GM12878 (cell line): ENCODE results near the gene NECAB2. TPM values are rescaled to one million over a fixed set of nuclear protein-coding genes. Genes with fewer than 3 reads are reported as not detected.

Source experiments
- ATAC-seq: fragments of 200-7000 bp; cut with Tn5 transposase; 3 replicates; pipeline ENCODE4 v1.9.1; 2020; ENCODE audit warnings: mild to moderate bottlenecking, moderate library complexity
- BruUV-seq: library from RNA; stranded (reverse); fragments of 400-500 nt; replicated peaks from 2 replicates; lab custom pipeline; 2021; lab: Mats Ljungman, UMichigan
- CTCF ChIA-PET: fragments of 300-600 bp; sonication (Branson Sonifier 250); formaldehyde crosslinking; extraction: SDS; loops from one replicate; lab custom pipeline; 2021; ENCODE audit warnings: inconsistent platforms; lab: Yijun Ruan, JAX
- POLR2A ChIA-PET: fragments of 350-600 bp; formaldehyde crosslinking; extraction: SDS; loops from one replicate; lab custom pipeline; 2021; ENCODE audit warnings: inconsistent platforms; lab: Charles Lee
- RAD21 ChIA-PET: fragments of 300-600 bp; sonication (Branson Sonifier 250); formaldehyde crosslinking; loops from one replicate; lab custom pipeline; 2023; ENCODE audit warnings: antibody characterized with exemption; ENCODE audit not compliant: unreplicated experiment; lab: Charles Lee
- SMC1A ChIA-PET: fragments of 300-600 bp; sonication (Branson Sonifier 250); formaldehyde crosslinking; loops from one replicate; lab custom pipeline; 2023; ENCODE audit not compliant: unreplicated experiment, uncharacterized antibody; lab: Charles Lee
- DNase-seq: peaks from one replicate; pipeline ENCODE4 v3.0.0-alpha.2; 2011; ENCODE audit warnings: low read depth, low spot score
- FAIRE-seq: peaks from 3 replicates; lab custom pipeline; 2011; peaks lifted over from hg19 to GRCh38; lab: Jason Lieb, UNC
- H2AFZ ChIP-seq: 2 replicates; pipeline ENCODE4 v1.6.0; 2011; ENCODE audit warnings: low read depth, low read length, control low read depth; ENCODE audit not compliant: control insufficient read depth
- H3K27ac ChIP-seq: 2 replicates; pipeline ENCODE4 v1.5.1; 2011; ENCODE audit warnings: control low read depth; ENCODE audit not compliant: control insufficient read depth, insufficient read depth
- H3K27me3 ChIP-seq, 2 experiments: replicated peaks in 1 of 2; 2 replicates each; pipeline versions ENCODE4 v1.6.0 to v1.6.1; 2011; ENCODE audit warnings: low read length in 1 of 2; ENCODE audit not compliant: control insufficient read depth in 2 of 2, insufficient read depth in 2 of 2
- H3K36me3 ChIP-seq, 2 experiments: 2 replicates each; pipeline ENCODE4 v1.5.1; 2011; ENCODE audit warnings: low read length in 1 of 2; ENCODE audit not compliant: control insufficient read depth in 2 of 2, insufficient read depth in 2 of 2
- H3K4me1 ChIP-seq: 2 replicates; pipeline ENCODE4 v1.6.1; 2011; ENCODE audit warnings: mild to moderate bottlenecking, low read length, moderate library complexity, mixed read lengths; ENCODE audit not compliant: control insufficient read depth, insufficient read depth
- H3K4me2 ChIP-seq: 2 replicates; pipeline ENCODE4 v1.6.0; 2011; ENCODE audit warnings: control low read depth; ENCODE audit not compliant: control insufficient read depth, insufficient read depth
- H3K4me3 ChIP-seq: fragments of 200-600 bp; sonication (generic); 2 replicates; pipeline ENCODE4 v1.5.1; 2016
- H3K79me2 ChIP-seq: 2 replicates; pipeline ENCODE4 v1.6.0; 2011; ENCODE audit warnings: low read length; ENCODE audit not compliant: control insufficient read depth, insufficient read depth
- H3K9ac ChIP-seq: 2 replicates; pipeline ENCODE4 v1.8.0; 2011; ENCODE audit warnings: low read length, control low read depth, mixed read lengths; ENCODE audit not compliant: control insufficient read depth, insufficient read depth
- H3K9me3 ChIP-seq: replicated peaks from 3 replicates; pipeline ENCODE4 v1.5.1; 2011; ENCODE audit warnings: mild to moderate bottlenecking, low read length; ENCODE audit not compliant: control insufficient read depth, insufficient read depth
- H4K20me1 ChIP-seq: 2 replicates; pipeline ENCODE4 v1.6.0; 2011; ENCODE audit not compliant: control insufficient read depth, insufficient read depth
- CREM ChIP-seq: IDR thresholded peaks from 2 replicates; pipeline ENCODE4 v1.6.1; 2014; ENCODE audit warnings: antibody characterized with exemption, low read depth
- EGR1 ChIP-seq, 2 experiments: IDR thresholded peaks; 1 replicate in 1 of 2; 2 replicates in 1 of 2; pipeline ENCODE4 v1.6.1; 2011 to 2012; ENCODE audit warnings: low read depth in 2 of 2, low read length in 2 of 2, borderline replicate concordance in 1 of 2, mild to moderate bottlenecking in 1 of 2, moderate library complexity in 1 of 2
- FOS ChIP-seq: IDR thresholded peaks from 3 replicates; pipeline ENCODE4 v1.6.1; 2011; ENCODE audit warnings: borderline replicate concordance; ENCODE audit not compliant: insufficient read length; ENCODE audit errors: extremely low read depth
- IKZF1 ChIP-seq: fragments of 450-650 bp; conservative IDR thresholded peaks from 2 replicates; pipeline ENCODE4 v1.6.1; 2017; ENCODE audit warnings: antibody characterized with exemption, mild to moderate bottlenecking
- JUND ChIP-seq: IDR thresholded peaks from 2 replicates; pipeline ENCODE4 v1.6.1; 2012; ENCODE audit warnings: low read depth, mild to moderate bottlenecking, low read length, improper control_type of control experiment, moderate library complexity
- NFYB ChIP-seq: IDR thresholded peaks from 2 replicates; pipeline ENCODE4 v1.6.1; 2011; ENCODE audit warnings: low read depth, mild to moderate bottlenecking, low read length, improper control_type of control experiment, moderate library complexity; ENCODE audit not compliant: insufficient read depth
- PML ChIP-seq: IDR thresholded peaks from 2 replicates; pipeline ENCODE4 v1.6.1; 2012; ENCODE audit warnings: low read length, inconsistent platforms
- RELA ChIP-seq: fragments of 450-650 bp; IDR thresholded peaks from 2 replicates; pipeline ENCODE4 v1.8.0; 2014; ENCODE audit warnings: borderline replicate concordance; ENCODE audit not compliant: partially characterized antibody
- RFX5 ChIP-seq: IDR thresholded peaks from 2 replicates; pipeline ENCODE4 v1.6.1; 2011; ENCODE audit warnings: low read depth, low read length, improper control_type of control experiment
- RUNX3 ChIP-seq: IDR thresholded peaks from 2 replicates; pipeline ENCODE4 v1.6.1; 2012; ENCODE audit warnings: low read length, inconsistent platforms
- ZNF274 ChIP-seq: IDR thresholded peaks from one replicate; pipeline ENCODE4 v1.8.0; 2011; ENCODE audit not compliant: insufficient read length, insufficient read depth
- WGBS: methylation state at CpG from one replicate; pipeline ENCODE4 v1.1.6; 2016; ENCODE audit warnings: low lambda C conversion rate; ENCODE audit not compliant: insufficient replicate concordance, insufficient coverage; ENCODE audit errors: missing lambda C conversion rate; 5-methylcytosine and 5-hydroxymethylcytosine counted together
- in situ Hi-C: fragments of 300-500 bp; cut with MboI; formaldehyde crosslinking; loops from 9 replicates; pipeline ENCODE4 v1.14.3; 2018; ENCODE audit warnings: mixed read lengths
- intact Hi-C: fragments of 100-400 bp; cut with micrococcal nuclease; formaldehyde crosslinking; loops from one replicate; pipeline ENCODE4 v1.14.2; 2022; ENCODE audit not compliant: unreplicated experiment
- polyA plus RNA-seq, 11 experiments: library from polyadenylated mRNA; depleted of rRNA in 4 of 11; unstranded in 6 of 11; stranded (reverse) in 5 of 11; fragments of >200 nt; fragmentation: Nextera tagmentation in 4 of 11; fragmentation: Illumina TruSeq in 1 of 11; extraction: Ambion mirVana in 4 of 11; extraction: Trizol in 1 of 11; gene quantifications; 1 replicate in 1 of 11; 2 replicates in 10 of 11; pipeline versions ENCODE4 v1.2.1 to v1.2.3, GENCODE V29; 2011 to 2016; ENCODE audit warnings: inconsistent platforms in 2 of 11, missing spikeins in 2 of 11, low read depth in 1 of 11
- total RNA-seq, 4 experiments: library from RNA; depleted of rRNA in 3 of 4; stranded (reverse); fragments of >200 nt in 3 of 4; fragmentation: Illumina TruSeq in 1 of 4; extraction: Trizol in 1 of 4; gene quantifications; 2 replicates each; pipeline versions ENCODE4 v1.2.1 to v1.2.3, GENCODE V29; 2013 to 2021
- TF ChIP-seq, protein P1 (sequence below), 3 experiments: IDR thresholded peaks in 2 of 3; conservative IDR thresholded peaks in 1 of 3; 2 replicates each; pipeline ENCODE4 v1.5.1; 2011; ENCODE audit warnings: low read depth in 3 of 3, low read length in 3 of 3, mild to moderate bottlenecking in 3 of 3, control low read depth in 2 of 3, moderate library complexity in 2 of 3, inconsistent platforms in 1 of 3, mixed read lengths in 1 of 3; ENCODE audit not compliant: control insufficient read depth in 2 of 3, insufficient read depth in 1 of 3; ENCODE audit errors: extremely low read depth in 1 of 3
- TF ChIP-seq, protein P2 (sequence below): fragments of 450-650 bp; IDR thresholded peaks from 2 replicates; pipeline ENCODE4 v1.6.1; 2017; ENCODE audit warnings: mild to moderate bottlenecking, moderate library complexity
- TF ChIP-seq, protein P3 (sequence below): fragments of 450-650 bp; IDR thresholded peaks from 2 replicates; pipeline ENCODE4 v1.6.1; 2016; ENCODE audit warnings: mild to moderate bottlenecking

NECAB2 gene
- total and polyA plus RNA-seq, 10 of the 15 experiments (the other 5 are each of a cell fraction or from before 2014, with no cell fraction given), result not detected

DNA sequence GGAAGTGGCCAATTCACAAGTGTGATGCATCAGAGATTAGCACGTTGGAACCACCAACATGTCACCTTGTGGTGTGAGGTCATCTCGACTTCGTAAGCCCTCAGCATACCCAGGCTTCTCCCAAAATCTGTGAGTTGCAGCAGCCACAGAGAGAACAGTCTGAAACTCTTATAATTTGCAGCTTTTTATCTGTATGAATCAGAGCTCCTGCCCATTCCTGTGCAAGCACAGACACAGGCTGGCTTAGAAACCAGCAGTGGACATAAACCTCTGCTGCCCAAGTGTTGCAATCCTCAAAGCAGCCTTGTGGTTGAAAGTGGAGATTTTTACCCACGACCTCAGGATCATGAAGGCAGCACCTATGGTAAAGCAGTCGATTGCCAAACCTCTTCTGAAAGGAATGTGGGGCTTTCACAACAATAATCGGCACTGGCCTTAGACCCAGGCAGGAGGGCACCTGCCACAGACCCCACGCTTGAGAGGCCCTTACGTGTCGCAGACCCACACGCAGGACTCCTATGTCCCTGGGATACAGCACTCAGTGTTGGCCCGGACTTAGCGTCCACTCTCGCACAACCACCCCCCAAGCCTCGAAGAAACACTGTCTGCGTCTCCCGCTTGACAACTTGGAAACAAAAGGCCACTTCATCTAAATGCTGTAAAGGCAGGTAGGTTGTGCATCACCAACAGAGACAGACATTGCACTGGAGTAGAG lies 39.5 kb upstream of the NECAB2 start:
- Histone ChIP-seq H2AFZ (no peak overlapping the region), H4K20me1 (no peaks in the 10 kb centered on the region), H3K4me3 (no peak overlapping the region), H3K9ac (no peak overlapping the region), H3K79me2 (no peaks in the 10 kb centered on the region), H3K27me3 (no peaks in the 10 kb centered on the region), H3K9me3 (no peaks in the 10 kb centered on the region), H3K36me3 (no peaks in the 10 kb centered on the region), H3K27ac (no peak overlapping the region), H3K4me1 (no peaks in the 10 kb centered on the region), H3K4me2 (no peak overlapping the region)
- intact Hi-C loops (loop anchor here (10.0 kb wide), 1 partner anchor 104 kb away; no protein-coding TSS in a partner anchor), in situ Hi-C loops (no loop called here)
- ChIA-PET POLR2A (no interaction called here), CTCF (interaction anchor here (1.2 kb wide), 1 partner anchor 19 kb away, joined by 3 read pairs; no protein-coding TSS in a partner anchor), RAD21 (no interaction called here), SMC1A (interaction anchor here (1.4 to 1.9 kb wide), 2 partner anchors 16 to 102 kb away, joined by 4 to 5 read pairs; no protein-coding TSS in a partner anchor)
- DNase-seq, result no peak
- ATAC-seq, result no peak
- no TSS peak for BruUV-seq
- WGBS, result 74% methylated on average over 16 of the region's 16 CpGs
- FAIRE-seq, result no peak
- no peak for TF ChIP-seq CREM
- no peak for TF ChIP-seq ZNF274
- no peak for TF ChIP-seq RFX5
- TF ChIP-seq, protein P1, sequence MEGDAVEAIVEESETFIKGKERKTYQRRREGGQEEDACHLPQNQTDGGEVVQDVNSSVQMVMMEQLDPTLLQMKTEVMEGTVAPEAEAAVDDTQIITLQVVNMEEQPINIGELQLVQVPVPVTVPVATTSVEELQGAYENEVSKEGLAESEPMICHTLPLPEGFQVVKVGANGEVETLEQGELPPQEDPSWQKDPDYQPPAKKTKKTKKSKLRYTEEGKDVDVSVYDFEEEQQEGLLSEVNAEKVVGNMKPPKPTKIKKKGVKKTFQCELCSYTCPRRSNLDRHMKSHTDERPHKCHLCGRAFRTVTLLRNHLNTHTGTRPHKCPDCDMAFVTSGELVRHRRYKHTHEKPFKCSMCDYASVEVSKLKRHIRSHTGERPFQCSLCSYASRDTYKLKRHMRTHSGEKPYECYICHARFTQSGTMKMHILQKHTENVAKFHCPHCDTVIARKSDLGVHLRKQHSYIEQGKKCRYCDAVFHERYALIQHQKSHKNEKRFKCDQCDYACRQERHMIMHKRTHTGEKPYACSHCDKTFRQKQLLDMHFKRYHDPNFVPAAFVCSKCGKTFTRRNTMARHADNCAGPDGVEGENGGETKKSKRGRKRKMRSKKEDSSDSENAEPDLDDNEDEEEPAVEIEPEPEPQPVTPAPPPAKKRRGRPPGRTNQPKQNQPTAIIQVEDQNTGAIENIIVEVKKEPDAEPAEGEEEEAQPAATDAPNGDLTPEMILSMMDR (IDR thresholded peaks at IDR 0.05 in 2 of 3, conservative IDR thresholded peaks at IDR 0.05 in 1 of 3; ENCODE audit: control insufficient read depth in 2 of 3, extremely low read depth in 1 of 3, insufficient read depth in 1 of 3, low read depth in 3 of 3, low read length in 3 of 3), result no peak
- TF ChIP-seq IKZF1, result no peak
- no peak for TF ChIP-seq RELA
- no peak for TF ChIP-seq JUND
- no peak for TF ChIP-seq FOS
- TF ChIP-seq, protein P2, sequence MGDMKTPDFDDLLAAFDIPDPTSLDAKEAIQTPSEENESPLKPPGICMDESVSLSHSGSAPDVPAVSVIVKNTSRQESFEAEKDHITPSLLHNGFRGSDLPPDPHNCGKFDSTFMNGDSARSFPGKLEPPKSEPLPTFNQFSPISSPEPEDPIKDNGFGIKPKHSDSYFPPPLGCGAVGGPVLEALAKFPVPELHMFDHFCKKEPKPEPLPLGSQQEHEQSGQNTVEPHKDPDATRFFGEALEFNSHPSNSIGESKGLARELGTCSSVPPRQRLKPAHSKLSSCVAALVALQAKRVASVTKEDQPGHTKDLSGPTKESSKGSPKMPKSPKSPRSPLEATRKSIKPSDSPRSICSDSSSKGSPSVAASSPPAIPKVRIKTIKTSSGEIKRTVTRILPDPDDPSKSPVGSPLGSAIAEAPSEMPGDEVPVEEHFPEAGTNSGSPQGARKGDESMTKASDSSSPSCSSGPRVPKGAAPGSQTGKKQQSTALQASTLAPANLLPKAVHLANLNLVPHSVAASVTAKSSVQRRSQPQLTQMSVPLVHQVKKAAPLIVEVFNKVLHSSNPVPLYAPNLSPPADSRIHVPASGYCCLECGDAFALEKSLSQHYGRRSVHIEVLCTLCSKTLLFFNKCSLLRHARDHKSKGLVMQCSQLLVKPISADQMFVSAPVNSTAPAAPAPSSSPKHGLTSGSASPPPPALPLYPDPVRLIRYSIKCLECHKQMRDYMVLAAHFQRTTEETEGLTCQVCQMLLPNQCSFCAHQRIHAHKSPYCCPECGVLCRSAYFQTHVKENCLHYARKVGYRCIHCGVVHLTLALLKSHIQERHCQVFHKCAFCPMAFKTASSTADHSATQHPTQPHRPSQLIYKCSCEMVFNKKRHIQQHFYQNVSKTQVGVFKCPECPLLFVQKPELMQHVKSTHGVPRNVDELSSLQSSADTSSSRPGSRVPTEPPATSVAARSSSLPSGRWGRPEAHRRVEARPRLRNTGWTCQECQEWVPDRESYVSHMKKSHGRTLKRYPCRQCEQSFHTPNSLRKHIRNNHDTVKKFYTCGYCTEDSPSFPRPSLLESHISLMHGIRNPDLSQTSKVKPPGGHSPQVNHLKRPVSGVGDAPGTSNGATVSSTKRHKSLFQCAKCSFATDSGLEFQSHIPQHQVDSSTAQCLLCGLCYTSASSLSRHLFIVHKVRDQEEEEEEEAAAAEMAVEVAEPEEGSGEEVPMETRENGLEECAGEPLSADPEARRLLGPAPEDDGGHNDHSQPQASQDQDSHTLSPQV, result no peak
- TF ChIP-seq RUNX3, result no peak
- TF ChIP-seq EGR1 (IDR thresholded peaks at IDR 0.05; ENCODE audit: borderline replicate concordance in 1 of 2, low read depth in 2 of 2, low read length in 2 of 2), result no peak
- TF ChIP-seq, protein P3, sequence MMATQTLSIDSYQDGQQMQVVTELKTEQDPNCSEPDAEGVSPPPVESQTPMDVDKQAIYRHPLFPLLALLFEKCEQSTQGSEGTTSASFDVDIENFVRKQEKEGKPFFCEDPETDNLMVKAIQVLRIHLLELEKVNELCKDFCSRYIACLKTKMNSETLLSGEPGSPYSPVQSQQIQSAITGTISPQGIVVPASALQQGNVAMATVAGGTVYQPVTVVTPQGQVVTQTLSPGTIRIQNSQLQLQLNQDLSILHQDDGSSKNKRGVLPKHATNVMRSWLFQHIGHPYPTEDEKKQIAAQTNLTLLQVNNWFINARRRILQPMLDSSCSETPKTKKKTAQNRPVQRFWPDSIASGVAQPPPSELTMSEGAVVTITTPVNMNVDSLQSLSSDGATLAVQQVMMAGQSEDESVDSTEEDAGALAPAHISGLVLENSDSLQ, result no peak
- no peak for TF ChIP-seq NFYB
- TF ChIP-seq PML, result no peak
